Skeletal muscle satellite cell (primary cell): ENCODE data around the gene RPL13A.

ENCODE experiments used
- H3K27me3 ChIP-seq: 2 replicates; pipeline ENCODE4 v1.7.0; 2013; ENCODE audit warnings: low read length; ENCODE audit not compliant: control insufficient read depth, insufficient read depth
- H3K36me3 ChIP-seq: 2 replicates; pipeline ENCODE4 v1.7.0; 2013; ENCODE audit warnings: mild to moderate bottlenecking, control low read depth, low read length; ENCODE audit not compliant: insufficient read depth
- H3K4me1 ChIP-seq: 2 replicates; pipeline ENCODE4 v1.7.0; 2013; ENCODE audit warnings: low read length; ENCODE audit not compliant: control insufficient read depth, insufficient read depth
- H3K4me2 ChIP-seq: 2 replicates; pipeline ENCODE4 v1.7.0; 2013; ENCODE audit warnings: mild to moderate bottlenecking, low read length
- H3K4me3 ChIP-seq: 2 replicates; pipeline ENCODE4 v1.7.0; 2013; ENCODE audit warnings: low read length
- H3K9ac ChIP-seq: 2 replicates; pipeline ENCODE4 v1.7.0; 2013; ENCODE audit warnings: mild to moderate bottlenecking, low read depth, low read length, moderate library complexity
- H3K9me3 ChIP-seq: replicated peaks from 2 replicates; pipeline ENCODE4 v1.7.0; 2013; ENCODE audit warnings: mild to moderate bottlenecking, control low read depth, low read length

The RPL13A gene

GRCh38 chr19:49445997-49446396 is 41.4 kb upstream of the RPL13A start:
- Histone ChIP-seq H3K27me3 (peaks cover 13% of the 10 kb centered on the region), H3K4me2 (no peak overlapping the region), H3K4me1 (peaks cover 5% of the 10 kb centered on the region), H3K9ac (no peak overlapping the region), H3K36me3 (peaks cover 8% of the 10 kb centered on the region), H3K9me3 (no peaks in the 10 kb centered on the region), H3K4me3 (no peak overlapping the region)

- Histone ChIP-seq H3K4me3 (no peak overlapping the region), H3K9me3 (no peaks in the 10 kb centered on the region), H3K4me2 (no peak overlapping the region), H3K36me3 (peaks cover 8% of the 10 kb centered on the region), H3K4me1 (peaks cover 5% of the 10 kb centered on the region), H3K27me3 (no peaks in the 10 kb centered on the region), H3K9ac (no peak overlapping the region)
Observed at GRCh38 chr19:49447485-49448431, 39.6 kb upstream of the RPL13A start.

GRCh38 chr19:49448432-49448786 is 39.0 kb upstream of the RPL13A start:
- Histone ChIP-seq H3K4me2 (no peak overlapping the region), H3K4me1 (peaks cover 5% of the 10 kb centered on the region), H3K4me3 (no peak overlapping the region), H3K9ac (no peak overlapping the region), H3K27me3 (no peaks in the 10 kb centered on the region), H3K36me3 (peaks cover 8% of the 10 kb centered on the region), H3K9me3 (no peaks in the 10 kb centered on the region)

GRCh38 chr19:49450405-49450804 is 37.0 kb upstream of the RPL13A start:
- Histone ChIP-seq H3K4me2 (peak overlapping the region; percentile 91), H3K4me1 (peaks cover 13% of the 10 kb centered on the region), H3K36me3 (peaks cover 8% of the 10 kb centered on the region), H3K9ac (peak overlapping the region; percentile 90), H3K27me3 (no peaks in the 10 kb centered on the region), H3K4me3 (peak overlapping the region; percentile 84), H3K9me3 (no peaks in the 10 kb centered on the region)

GRCh38 chr19:49451430-49452181 is 35.8 kb upstream of the RPL13A start, which contains the start of gene PIH1D1:
Gene PIH1D1, minus strand, starts transcription at chr19:49451814. Its CDS starts 240 bp downstream, at chr19:49451574.
- H3K9me3 ChIP-seq = no peaks in the 10 kb centered on the region
- H3K4me1 ChIP-seq = peaks cover 21% of the 10 kb centered on the region
- peak within 1 kb of the TSS; percentile 84 for H3K4me3 ChIP-seq
- H3K4me2 ChIP-seq = peak within 1 kb of the TSS; percentile 91
- no peaks in the 10 kb centered on the region for H3K27me3 ChIP-seq
- H3K9ac ChIP-seq = peak within 1 kb of the TSS; percentile 94
- peaks cover 8% of the 10 kb centered on the region for H3K36me3 ChIP-seq

- Histone ChIP-seq H3K4me3 (peak within 1 kb of the TSS; percentile 73), H3K27me3 (no peaks in the 10 kb centered on the region), H3K9ac (peak within 1 kb of the TSS; percentile 94), H3K4me2 (peak within 1 kb of the TSS; percentile 88), H3K9me3 (no peaks in the 10 kb centered on the region), H3K36me3 (peaks cover 8% of the 10 kb centered on the region), H3K4me1 (peaks cover 21% of the 10 kb centered on the region)
Observed at GRCh38 chr19:49453013-49453756, 34.2 kb upstream of the RPL13A start, which contains the start of gene ALDH16A1. Gene ALDH16A1, plus strand, starts transcription at chr19:49453225. Its CDS starts 107 bp downstream, at chr19:49453332.

- Histone ChIP-seq H3K9me3 (no peaks in the 10 kb centered on the region), H3K4me2 (peak overlapping the region; percentile 88), H3K4me3 (peak overlapping the region; percentile 73), H3K27me3 (no peaks in the 10 kb centered on the region), H3K4me1 (peaks cover 24% of the 10 kb centered on the region), H3K9ac (peak overlapping the region; percentile 94), H3K36me3 (peaks cover 4% of the 10 kb centered on the region)
Observed at GRCh38 chr19:49453757-49454240, 33.6 kb upstream of the RPL13A start.

GRCh38 chr19:49455773-49456172 is 31.6 kb upstream of the RPL13A start:
- H3K4me2 ChIP-seq = no peak overlapping the region
- peaks cover 20% of the 10 kb centered on the region for H3K4me1 ChIP-seq
- H3K36me3 ChIP-seq = peaks cover 6% of the 10 kb centered on the region

GRCh38 chr19:49456326-49456725 is 31.1 kb upstream of the RPL13A start:
- peaks cover 19% of the 10 kb centered on the region for H3K4me1 ChIP-seq
- H3K9me3 ChIP-seq = no peaks in the 10 kb centered on the region
- peaks cover 6% of the 10 kb centered on the region for H3K36me3 ChIP-seq
- no peaks in the 10 kb centered on the region for H3K27me3 ChIP-seq
- H3K9ac ChIP-seq = peak overlapping the region; percentile 43
- no peak overlapping the region for H3K4me2 ChIP-seq
- no peak overlapping the region for H3K4me3 ChIP-seq

More at GRCh38 chr19:49455773-49456172, 31.6 kb upstream of the RPL13A start:
- Histone ChIP-seq H3K9ac (peak overlapping the region; percentile 43), H3K9me3 (no peaks in the 10 kb centered on the region), H3K4me3 (no peak overlapping the region), H3K27me3 (no peaks in the 10 kb centered on the region)

GRCh38 chr19:49458567-49458903 is 28.9 kb upstream of the RPL13A start:
- Histone ChIP-seq H3K9ac (peak overlapping the region; percentile 34), H3K4me3 (no peak overlapping the region), H3K9me3 (no peaks in the 10 kb centered on the region), H3K27me3 (no peaks in the 10 kb centered on the region), H3K4me2 (no peak overlapping the region), H3K4me1 (peaks cover 19% of the 10 kb centered on the region), H3K36me3 (peaks cover 6% of the 10 kb centered on the region)

- H3K4me1 ChIP-seq = peaks cover 13% of the 10 kb centered on the region
- no peaks in the 10 kb centered on the region for H3K27me3 ChIP-seq
- no peak overlapping the region for H3K4me3 ChIP-seq
- no peak overlapping the region for H3K4me2 ChIP-seq
- no peak overlapping the region for H3K9ac ChIP-seq
- peaks cover 7% of the 10 kb centered on the region for H3K36me3 ChIP-seq
- no peaks in the 10 kb centered on the region for H3K9me3 ChIP-seq
Observed at GRCh38 chr19:49459388-49459787, 28.0 kb upstream of the RPL13A start.
